Endometrial microvascular endothelial cells (primary cell): ENCODE measurements around the gene LYPD6. TPM values are rescaled to one million over a fixed set of nuclear protein-coding genes. Genes with fewer than 3 reads are reported as not detected.
"Not testable (repeated sequence)": the region's sequence is repeated elsewhere in the genome, so short reads cannot be mapped to it uniquely, and the experiment has no call there.

Source experiments
- in situ Hi-C: cut with HindIII; loops from 2 replicates; pipeline ENCODE4 v1.10.0; 2017; ENCODE audit warnings: low sequenced_read_pairs, low pct_unique_long_range_greater_than_20kb; ENCODE audit errors: inconsistent ontology term
- total RNA-seq: library from RNA; depleted of rRNA; stranded (reverse); fragments of >200 nt; gene quantifications from one replicate; pipeline ENCODE4 v1.2.3, GENCODE V29; 2015; ENCODE audit errors: inconsistent ontology term

The LYPD6 gene
- total RNA-seq, 1 donor from 2014 or later, result 1.2 TPM

DNA sequence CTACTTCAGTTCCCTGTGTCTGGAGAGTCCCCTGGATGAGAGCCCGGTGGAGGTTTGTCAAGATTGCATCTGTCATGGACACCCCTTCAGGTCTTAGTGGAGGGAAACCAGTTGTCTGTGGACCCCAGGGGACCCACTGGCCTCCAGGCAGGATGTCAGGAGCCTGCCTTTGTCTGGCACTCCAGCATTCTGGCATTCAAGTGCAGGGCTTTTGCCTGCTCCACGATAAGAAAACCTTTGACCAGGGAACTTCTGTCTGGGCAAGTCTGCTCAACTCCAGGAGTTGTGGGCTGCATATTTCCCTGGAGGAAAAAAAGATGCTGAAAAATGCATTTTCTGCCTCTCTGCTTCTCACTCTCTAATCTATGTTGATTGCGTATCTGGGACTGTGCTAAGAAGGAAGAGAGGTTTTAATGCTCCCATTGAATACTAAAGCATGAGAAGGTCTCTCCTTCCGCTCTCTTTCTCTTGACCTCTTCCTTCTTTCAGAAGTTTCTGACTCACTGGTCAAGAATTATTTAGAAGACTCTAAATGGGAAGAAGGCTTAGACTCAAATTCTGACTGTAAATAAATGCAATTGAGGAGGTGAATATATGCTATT, 152.7 kb downstream of the LYPD6 start:
- in situ Hi-C loops, result no loop called here

DNA sequence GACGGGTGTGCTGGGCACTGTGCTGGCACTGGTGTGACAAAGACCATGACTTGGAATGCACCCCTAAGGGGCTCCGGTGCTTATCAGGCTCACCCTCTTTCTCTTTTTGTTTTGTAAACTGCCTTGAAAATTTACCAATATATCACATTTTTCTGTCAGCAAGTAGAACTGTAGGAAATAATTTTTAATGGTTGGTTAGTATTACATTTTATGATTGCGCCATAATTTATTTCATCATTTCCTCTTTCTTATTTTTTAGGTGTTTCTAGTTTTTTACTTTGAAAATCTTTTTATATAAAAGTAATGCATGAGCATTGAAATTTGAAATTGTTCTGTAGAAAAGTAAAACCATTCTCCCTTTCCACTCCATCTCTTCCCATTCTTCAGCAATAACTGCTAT, 156.3 kb downstream of the LYPD6 start:
- in situ Hi-C loops, result no loop called here

DNA sequence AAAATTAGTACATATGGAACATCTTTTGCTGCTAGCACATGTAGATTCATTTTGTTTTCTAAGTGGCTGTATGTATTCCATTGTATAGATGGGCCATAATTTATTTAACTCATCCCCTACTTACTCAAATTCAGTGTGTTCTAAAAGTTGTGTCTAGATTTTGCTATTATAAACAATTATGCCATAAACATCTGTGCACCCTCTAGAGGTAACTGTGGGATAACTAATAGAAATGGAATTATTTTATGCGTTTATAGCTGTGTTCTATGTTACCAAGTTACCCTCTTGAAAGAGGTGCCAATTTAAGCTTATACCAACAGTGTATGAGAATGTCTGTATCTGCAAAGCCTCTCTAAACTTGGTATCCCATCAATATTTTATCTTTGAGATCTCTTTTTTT, 156.8 kb downstream of the LYPD6 start:
- in situ Hi-C loops, result no loop called here

DNA sequence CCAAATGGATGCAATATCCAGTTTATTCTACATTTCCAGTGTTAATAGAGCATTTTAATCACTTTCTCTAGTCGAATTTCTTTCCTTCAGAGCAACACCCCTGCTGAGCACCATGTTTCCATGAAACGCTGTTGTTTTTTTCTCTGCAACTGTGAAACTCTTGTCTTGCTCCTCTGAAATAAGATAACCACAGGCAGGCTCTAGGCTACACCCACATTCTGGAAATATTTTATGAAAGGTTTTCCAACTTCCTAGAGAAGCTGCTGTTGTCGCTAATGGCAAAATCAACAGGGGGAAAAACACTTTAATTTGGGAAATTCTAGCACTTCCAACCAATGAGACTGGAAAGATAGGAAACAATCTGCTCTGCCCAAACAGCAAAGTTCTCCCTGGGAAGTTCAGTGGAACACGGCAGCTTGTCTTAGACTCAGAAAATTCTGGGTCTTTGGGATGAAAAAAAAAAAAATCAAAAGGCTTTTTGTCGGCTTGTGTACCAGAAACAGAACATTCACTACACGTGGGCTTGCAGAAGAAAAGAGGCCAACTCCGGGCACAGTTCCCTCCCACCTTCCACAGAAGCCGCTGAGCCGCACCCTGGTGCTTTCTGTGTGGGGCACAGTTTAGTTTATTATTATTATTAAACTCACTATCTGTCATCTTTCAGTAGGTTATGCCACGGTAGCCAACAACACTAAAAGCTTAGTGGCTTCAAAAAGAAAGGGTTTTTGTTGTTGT, 158.5 kb downstream of the LYPD6 start:
- in situ Hi-C loops, result no loop called here

DNA sequence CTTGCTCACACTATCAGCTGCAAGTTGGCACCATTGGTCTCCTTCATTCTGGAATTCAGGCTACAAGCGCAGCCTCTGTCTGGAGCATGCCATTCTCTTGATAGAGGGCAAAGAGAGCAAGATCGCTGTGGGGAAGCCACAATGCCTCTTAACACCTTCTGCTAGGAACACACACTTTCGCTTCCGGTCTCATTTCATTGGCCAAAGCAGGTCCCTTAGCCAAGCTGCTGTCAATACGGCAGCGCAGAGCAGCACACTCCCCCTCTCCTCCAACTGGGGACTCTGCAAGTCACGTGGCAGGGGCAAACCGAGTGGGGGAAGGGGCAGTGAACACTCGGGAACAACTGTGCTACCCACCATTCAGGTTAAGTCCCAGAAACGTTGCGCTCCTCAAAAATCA, 159.1 kb downstream of the LYPD6 start:
- in situ Hi-C loops, result no loop called here

DNA sequence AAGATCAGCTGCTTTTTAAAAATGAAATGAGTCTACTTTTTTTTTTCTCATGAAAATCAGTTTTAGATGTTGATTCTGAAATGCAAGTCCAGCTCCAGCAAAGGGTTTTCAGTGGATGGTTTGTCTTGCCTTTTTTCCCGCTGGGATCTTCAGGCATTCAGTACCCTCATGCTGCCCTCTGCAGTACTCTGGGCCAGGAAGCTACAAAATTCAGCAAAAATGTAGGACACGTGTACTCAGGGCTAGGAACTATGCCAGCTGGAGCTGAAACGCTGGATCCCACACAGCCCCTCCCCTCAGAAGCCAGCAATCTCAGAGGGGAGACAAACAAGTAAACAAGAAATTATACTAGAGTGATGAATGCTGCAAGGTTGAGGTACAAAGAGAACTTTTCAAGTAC, 159.9 kb downstream of the LYPD6 start:
- in situ Hi-C loops, result no loop called here

DNA sequence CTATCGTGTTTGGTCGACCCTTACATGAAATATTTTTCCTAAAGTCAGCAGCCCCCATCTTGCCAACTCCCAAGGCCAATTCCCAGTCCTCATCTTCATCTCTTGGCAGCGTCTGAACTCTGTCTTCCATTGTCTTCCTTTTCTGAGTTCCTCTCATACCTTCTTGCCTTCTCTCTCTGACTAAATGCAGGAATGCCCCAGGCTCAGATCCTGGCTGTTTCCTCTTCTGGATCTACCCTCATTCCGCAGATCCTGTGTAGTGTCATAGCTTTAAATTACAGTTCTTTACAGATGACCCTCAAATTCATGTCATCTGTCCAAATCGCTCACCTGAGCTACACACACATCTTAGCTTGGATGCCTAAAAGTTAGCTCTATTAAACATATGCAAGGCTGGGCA, 162.5 kb downstream of the LYPD6 start:
- in situ Hi-C loops, result no loop called here

DNA sequence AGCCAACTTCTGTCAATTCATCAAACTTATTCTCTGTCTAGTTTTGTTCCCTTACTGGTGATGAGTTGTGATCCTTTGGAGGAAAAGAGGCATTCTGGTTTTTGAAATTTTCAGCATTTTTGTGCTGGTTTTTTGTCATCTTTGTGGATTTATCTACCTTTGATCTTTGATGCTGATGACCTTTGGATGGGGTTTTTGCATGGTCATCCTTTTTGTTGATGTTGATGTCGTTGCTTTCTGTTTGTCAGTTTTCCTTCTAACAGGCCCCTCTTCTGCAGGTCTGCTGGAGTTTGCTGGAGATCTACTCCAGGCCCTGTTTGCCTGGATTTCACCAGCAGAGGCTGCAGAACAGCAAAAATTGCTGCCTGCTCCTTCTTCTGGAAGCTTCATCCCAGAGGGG, 168.8 kb downstream of the LYPD6 start:
- in situ Hi-C loops, result not testable (repeated sequence)

DNA sequence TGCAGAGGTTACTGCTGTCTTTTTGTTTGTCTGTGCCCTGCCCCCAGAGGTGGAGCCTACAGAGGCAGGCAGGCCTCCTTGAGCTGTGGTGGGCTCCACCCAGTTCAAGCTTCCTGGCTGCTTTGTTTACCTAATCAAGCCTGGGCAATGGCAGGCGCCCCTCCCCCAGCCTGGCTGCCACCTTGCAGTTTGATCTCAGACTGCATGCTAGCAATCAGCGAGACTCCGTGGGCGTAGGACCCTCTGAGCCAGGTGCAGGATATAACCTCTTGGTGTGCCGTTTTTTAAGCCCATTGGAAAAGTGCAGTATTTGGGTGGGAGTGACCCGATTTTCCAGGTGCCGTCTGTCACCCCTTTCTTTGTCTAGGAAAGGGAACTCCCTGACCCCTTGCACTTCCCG, 176.4 kb downstream of the LYPD6 start:
- in situ Hi-C loops, result not testable (repeated sequence)

DNA sequence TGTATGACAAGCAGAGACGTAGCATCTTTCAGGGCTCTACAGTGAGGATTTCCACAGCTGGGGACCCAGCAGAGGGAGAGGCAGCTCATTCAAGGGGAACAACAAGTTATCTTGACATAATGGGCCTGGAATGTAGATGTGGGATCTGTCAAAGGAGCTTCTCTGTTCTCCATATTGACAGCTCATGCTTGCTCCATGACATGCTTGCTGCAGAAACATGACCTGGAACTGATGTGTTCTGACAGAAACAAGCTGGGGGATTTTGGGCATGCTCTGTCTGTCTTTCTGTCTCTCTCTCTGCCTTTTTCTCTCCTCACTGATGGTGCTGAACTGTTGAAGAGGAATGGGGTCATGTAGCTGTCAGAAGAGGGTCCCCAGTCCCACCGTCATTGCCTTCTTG, 177.6 kb downstream of the LYPD6 start:
- in situ Hi-C loops, result no loop called here

DNA sequence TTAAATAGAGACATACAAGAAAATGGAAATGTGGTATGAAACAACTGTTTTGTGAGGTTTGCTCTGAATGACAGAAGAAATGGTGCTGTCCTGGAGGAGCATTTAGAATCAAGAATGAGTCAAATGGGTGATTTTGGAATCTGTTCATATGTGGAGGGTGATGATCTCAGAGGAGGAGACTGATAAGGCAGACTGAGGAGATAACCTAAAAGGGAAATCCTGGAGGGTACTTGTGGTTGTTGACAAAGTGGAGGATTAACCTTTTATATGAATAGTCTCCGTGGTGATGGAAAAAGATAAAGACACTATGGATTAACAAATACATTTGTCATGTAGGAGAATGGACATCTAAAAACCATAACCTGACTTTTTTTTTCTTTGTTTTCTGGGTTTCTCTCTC, 183.1 kb downstream of the LYPD6 start:
- in situ Hi-C loops, result no loop called here
